Central memory CD8-positive, alpha-beta T cell (primary cell): Measurements from ENCODE around the gene GLMP.
A peak's percentile ranks its signal among the peaks of the same experiment; 100 is the strongest.
"Not testable (repeated sequence)": the region's sequence is repeated elsewhere in the genome, so short reads cannot be mapped to it uniquely, and the experiment has no call there.

Source experiments
- ATAC-seq: fragments of 150-1000 bp; cut with Tn5 transposase; replicated peaks from 2 replicates; pipeline ENCODE4 v1.10.0; 2022; ENCODE audit warnings: mild to moderate bottlenecking, moderate FRiP score, moderate number of reproducible peaks; ENCODE audit not compliant: poor library complexity, severe bottlenecking; ENCODE audit errors: extremely low read depth
- DNase-seq, 2 donors: peaks; one replicate each; pipeline ENCODE4 v3.0.0; 2021; ENCODE audit warnings: low spot score in 2 of 2
- H3K27ac Mint-ChIP-seq: one replicate; pipeline ENCODE4 v1.8.0; 2022; ENCODE audit warnings: low read depth, mild to moderate bottlenecking, moderate library complexity, mixed read lengths
- H3K27me3 Mint-ChIP-seq: one replicate; pipeline ENCODE4 v1.8.0; 2022; ENCODE audit warnings: mixed read lengths
- H3K36me3 Mint-ChIP-seq: one replicate; pipeline ENCODE4 v1.8.0; 2022; ENCODE audit warnings: mild to moderate bottlenecking, moderate library complexity, mixed read lengths; ENCODE audit not compliant: insufficient read depth
- H3K4me1 Mint-ChIP-seq: one replicate; pipeline ENCODE4 v1.8.0; 2022; ENCODE audit warnings: mixed read lengths
- H3K4me3 Mint-ChIP-seq: one replicate; pipeline ENCODE4 v1.8.0; 2022; ENCODE audit warnings: mild to moderate bottlenecking, moderate library complexity, mixed read lengths
- H3K9me3 Mint-ChIP-seq: one replicate; pipeline ENCODE4 v1.8.0; 2022; ENCODE audit warnings: mixed read lengths

The GLMP gene, protein sequence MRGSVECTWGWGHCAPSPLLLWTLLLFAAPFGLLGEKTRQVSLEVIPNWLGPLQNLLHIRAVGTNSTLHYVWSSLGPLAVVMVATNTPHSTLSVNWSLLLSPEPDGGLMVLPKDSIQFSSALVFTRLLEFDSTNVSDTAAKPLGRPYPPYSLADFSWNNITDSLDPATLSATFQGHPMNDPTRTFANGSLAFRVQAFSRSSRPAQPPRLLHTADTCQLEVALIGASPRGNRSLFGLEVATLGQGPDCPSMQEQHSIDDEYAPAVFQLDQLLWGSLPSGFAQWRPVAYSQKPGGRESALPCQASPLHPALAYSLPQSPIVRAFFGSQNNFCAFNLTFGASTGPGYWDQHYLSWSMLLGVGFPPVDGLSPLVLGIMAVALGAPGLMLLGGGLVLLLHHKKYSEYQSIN

GRCh38 chr1:156295391-156295947 is at the start of gene GLMP:
Gene GLMP, minus strand, starts transcription at chr1:156295679. Its CDS starts 34 bp downstream, at chr1:156295645.
- ATAC-seq = peak; percentile 83
- H3K4me3 Mint-ChIP-seq = peak within 1 kb of the TSS; percentile 80

DNA sequence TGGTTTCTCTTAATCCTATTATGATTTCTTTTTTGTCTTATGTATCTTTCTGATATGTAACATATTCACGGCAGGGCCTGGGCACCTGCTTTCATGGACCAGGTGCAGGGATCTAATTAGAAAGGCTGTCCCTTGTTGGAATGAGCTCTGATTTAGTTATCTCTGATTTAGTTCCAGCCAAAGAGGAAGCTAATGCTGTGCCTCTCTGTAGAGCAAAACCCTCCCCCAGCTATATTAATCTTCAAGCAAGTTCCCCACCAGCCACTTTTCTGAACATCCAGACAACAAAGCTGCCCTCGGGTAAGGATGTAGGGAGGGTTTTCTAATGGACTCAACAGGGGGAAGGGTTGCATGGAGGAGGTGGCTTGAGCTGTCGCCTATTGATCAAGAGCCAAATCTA is 48.9 kb upstream of the GLMP start:
- peaks cover 29% of the 10 kb centered on the region for H3K27me3 Mint-ChIP-seq
- DNase-seq (no peak), ATAC-seq (no peak)
- H3K9me3 Mint-ChIP-seq = no peaks in the 10 kb centered on the region
- no peak overlapping the region for H3K27ac Mint-ChIP-seq
- H3K4me3 Mint-ChIP-seq = no peak overlapping the region
- no peaks in the 10 kb centered on the region for H3K4me1 Mint-ChIP-seq
- H3K36me3 Mint-ChIP-seq = peaks cover 2% of the 10 kb centered on the region

More at GRCh38 chr1:156295391-156295947, at the start of gene GLMP:
- DNase-seq = no peak
- Mint-ChIP-seq H3K27me3 (no peaks in the 10 kb centered on the region), H3K27ac (peak within 1 kb of the TSS; percentile 41), H3K36me3 (peaks cover 6% of the 10 kb centered on the region), H3K9me3 (no peaks in the 10 kb centered on the region), H3K4me1 (peaks cover 22% of the 10 kb centered on the region)

DNA sequence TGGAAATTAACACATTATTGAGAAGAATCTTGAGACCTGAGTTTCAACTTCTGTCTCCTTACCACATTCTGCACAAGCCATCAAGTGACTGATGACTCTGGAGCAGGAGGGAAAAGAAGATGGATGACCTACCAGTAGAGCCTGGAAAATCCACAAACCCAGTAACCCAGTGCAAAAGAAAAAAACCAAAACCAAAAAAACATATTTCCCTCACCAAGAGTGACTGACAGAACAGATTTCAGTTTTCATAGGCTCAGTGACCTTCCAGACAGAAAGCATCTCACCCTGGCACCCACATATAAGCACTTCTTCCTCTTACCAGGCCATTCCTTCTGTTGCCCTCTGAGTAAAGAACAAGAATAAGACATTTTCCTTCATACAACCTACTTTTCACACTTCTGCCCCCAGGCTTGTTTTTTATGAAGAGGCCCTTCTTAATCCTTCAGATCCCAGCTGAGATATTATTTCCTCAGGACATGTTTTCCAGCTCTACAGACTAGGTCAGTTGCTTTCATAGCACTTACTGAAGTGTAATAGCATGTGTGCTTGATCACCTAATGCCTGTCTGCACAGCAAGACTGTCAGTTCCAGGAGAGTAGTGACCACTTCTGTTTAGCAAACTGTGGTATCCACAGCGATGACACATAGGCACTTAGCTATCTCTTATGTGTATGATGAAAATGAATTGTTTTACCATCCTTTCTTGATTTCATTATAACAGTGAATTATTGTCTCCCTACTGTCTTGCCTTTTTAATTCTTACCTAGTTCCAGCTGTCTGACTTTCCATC is 46.9 kb upstream of the GLMP start:
- ATAC-seq (no peak), DNase-seq (no peak)
- peaks cover 8% of the 10 kb centered on the region for H3K36me3 Mint-ChIP-seq
- H3K4me3 Mint-ChIP-seq = no peak overlapping the region
- H3K9me3 Mint-ChIP-seq = no peaks in the 10 kb centered on the region
- peaks cover 25% of the 10 kb centered on the region for H3K27me3 Mint-ChIP-seq
- no peak overlapping the region for H3K27ac Mint-ChIP-seq
- H3K4me1 Mint-ChIP-seq = peaks cover 10% of the 10 kb centered on the region

GRCh38 chr1:156338180-156338976 is 42.9 kb upstream of the GLMP start, which contains the start of the genes CCT3 and TSACC:
Gene CCT3, minus strand, starts transcription at chr1:156338292. Its CDS starts 108 bp downstream, at chr1:156338184.
Gene TSACC, plus strand, starts transcription at chr1:156338526. Its CDS starts 1,232 bp downstream, at chr1:156339758.
- no peaks in the 10 kb centered on the region for H3K27me3 Mint-ChIP-seq
- ATAC-seq = peak; percentile 95
- peaks cover 26% of the 10 kb centered on the region for H3K36me3 Mint-ChIP-seq
- peaks cover 37% of the 10 kb centered on the region for H3K4me1 Mint-ChIP-seq
- peak within 1 kb of the TSS; percentile 96 for H3K4me3 Mint-ChIP-seq
- peak; percentile 99 for DNase-seq
- peak within 1 kb of the TSS; percentile 86 for H3K27ac Mint-ChIP-seq
- no peaks in the 10 kb centered on the region for H3K9me3 Mint-ChIP-seq

- H3K27me3 Mint-ChIP-seq = no peaks in the 10 kb centered on the region
- peak overlapping the region; percentile 86 for H3K27ac Mint-ChIP-seq
- ATAC-seq = no peak
- no peaks in the 10 kb centered on the region for H3K9me3 Mint-ChIP-seq
- peaks cover 30% of the 10 kb centered on the region for H3K36me3 Mint-ChIP-seq
- peak overlapping the region; percentile 96 for H3K4me3 Mint-ChIP-seq
- no peak for DNase-seq
- peaks cover 37% of the 10 kb centered on the region for H3K4me1 Mint-ChIP-seq
Observed at GRCh38 chr1:156337888-156338179, 42.4 kb upstream of the GLMP start.

DNA sequence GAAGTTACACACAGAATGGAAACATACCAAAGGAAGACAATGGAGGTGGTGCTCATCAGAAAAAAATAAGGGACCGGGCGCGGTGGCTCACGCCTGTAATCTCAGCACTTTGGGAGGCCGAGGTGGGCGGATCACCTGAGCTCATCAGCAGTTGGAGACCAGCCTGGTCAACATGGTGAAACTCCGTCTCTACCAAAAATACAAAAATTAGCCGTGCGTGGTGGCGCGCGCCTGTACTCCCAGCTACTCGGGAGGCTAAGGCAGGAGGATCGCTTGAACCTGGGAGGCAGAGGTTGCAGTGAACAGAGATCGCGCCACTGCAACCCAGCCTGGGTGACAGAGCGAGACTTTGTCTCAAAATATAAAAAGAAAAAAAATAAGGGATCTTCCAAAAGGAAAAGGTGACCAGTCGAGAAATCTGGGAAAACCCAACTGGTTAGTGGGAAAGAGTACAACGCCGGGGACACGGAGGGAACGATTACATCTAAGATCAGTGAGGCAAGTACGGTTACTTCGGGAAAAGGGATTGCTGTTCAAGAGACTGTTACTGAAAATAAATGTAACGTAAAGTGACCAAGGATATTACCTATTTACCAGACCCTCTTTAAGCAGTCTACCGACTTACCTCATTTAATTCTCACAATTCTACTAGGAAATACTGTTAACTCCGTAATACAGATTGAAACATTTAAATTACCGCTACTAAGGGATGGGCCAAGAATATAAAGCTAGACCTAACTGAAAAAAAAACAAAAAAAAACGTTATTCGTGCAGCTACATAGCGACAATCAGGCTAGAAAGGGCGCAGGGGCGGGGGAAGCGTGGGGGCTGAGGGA is 41.8 kb upstream of the GLMP start:
- peaks cover 37% of the 10 kb centered on the region for H3K4me1 Mint-ChIP-seq
- peak overlapping the region; percentile 86 for H3K27ac Mint-ChIP-seq
- DNase-seq (no peak), ATAC-seq (no peak)
- H3K4me3 Mint-ChIP-seq = peak overlapping the region; percentile 96
- H3K9me3 Mint-ChIP-seq = no peaks in the 10 kb centered on the region
- H3K36me3 Mint-ChIP-seq = peaks cover 36% of the 10 kb centered on the region
- no peaks in the 10 kb centered on the region for H3K27me3 Mint-ChIP-seq

GRCh38 chr1:156336242-156336641 is 40.8 kb upstream of the GLMP start:
- peaks cover 37% of the 10 kb centered on the region for H3K4me1 Mint-ChIP-seq
- no peaks in the 10 kb centered on the region for H3K27me3 Mint-ChIP-seq
- peaks cover 43% of the 10 kb centered on the region for H3K36me3 Mint-ChIP-seq
- peak overlapping the region; percentile 96 for H3K4me3 Mint-ChIP-seq
- no peak for DNase-seq
- no peak for ATAC-seq
- H3K9me3 Mint-ChIP-seq = no peaks in the 10 kb centered on the region
- peak overlapping the region; percentile 86 for H3K27ac Mint-ChIP-seq

DNA sequence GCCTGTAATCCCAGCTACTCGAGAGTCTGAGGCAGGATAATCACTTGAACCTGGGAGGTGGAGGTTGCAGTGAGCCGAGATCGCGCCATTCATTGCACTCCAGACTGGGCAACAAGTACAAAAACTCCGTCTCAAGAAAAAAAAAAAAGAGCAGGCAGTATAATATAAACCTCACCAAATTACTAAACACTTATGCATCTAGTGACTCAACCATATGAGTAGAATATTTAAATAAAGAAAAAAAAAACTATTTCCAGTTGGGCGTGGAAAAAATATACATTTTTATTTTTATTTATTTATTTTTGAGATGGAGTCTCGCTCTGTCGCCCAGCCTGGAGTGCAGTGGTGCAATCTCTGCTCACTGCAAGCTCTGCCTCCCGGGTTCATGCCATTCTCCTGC is 27.7 kb upstream of the GLMP start:
- H3K4me1 Mint-ChIP-seq, ATAC-seq, H3K27ac Mint-ChIP-seq, H3K27me3 Mint-ChIP-seq, H3K9me3 Mint-ChIP-seq, H3K4me3 Mint-ChIP-seq, DNase-seq: not testable (repeated sequence)
- peaks cover 61% of the 10 kb centered on the region for H3K36me3 Mint-ChIP-seq

- DNase-seq (no peak), ATAC-seq (no peak)
- Mint-ChIP-seq H3K27ac (no peak overlapping the region), H3K4me3 (no peak overlapping the region), H3K27me3 (no peaks in the 10 kb centered on the region), H3K36me3 (peaks cover 78% of the 10 kb centered on the region), H3K4me1 (no peaks in the 10 kb centered on the region), H3K9me3 (no peaks in the 10 kb centered on the region)
Observed at GRCh38 chr1:156320560-156320959, 25.1 kb upstream of the GLMP start.

- Mint-ChIP-seq H3K27me3 (no peaks in the 10 kb centered on the region), H3K27ac (no peak overlapping the region), H3K36me3 (peaks cover 79% of the 10 kb centered on the region), H3K9me3 (no peaks in the 10 kb centered on the region), H3K4me3 (no peak overlapping the region), H3K4me1 (no peaks in the 10 kb centered on the region)
- no peak for ATAC-seq
- no peak for DNase-seq
Observed at GRCh38 chr1:156319664-156320063, 24.2 kb upstream of the GLMP start.

DNA sequence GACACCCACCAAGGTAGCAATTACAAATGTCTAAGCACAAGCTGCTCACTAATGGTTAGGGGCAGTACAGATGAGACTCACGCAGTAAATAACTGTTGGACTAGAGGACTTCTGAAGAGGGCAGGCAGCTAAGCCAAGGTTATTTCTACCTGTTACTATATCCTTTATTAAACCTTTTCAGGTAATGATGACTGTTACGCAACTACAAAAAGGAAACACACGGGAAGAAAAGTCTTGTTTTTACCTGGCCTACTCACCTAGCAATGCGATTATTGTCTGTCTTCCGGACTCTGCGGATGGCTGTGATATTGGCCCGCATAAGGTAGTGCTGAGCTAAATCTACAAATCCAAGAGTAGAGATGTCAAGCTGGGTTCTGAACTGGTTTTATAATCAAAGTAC is 21.4 kb upstream of the GLMP start:
- Mint-ChIP-seq H3K9me3 (no peaks in the 10 kb centered on the region), H3K27ac (no peak overlapping the region), H3K4me3 (no peak overlapping the region), H3K36me3 (peaks cover 79% of the 10 kb centered on the region), H3K27me3 (no peaks in the 10 kb centered on the region), H3K4me1 (no peaks in the 10 kb centered on the region)
- ATAC-seq (no peak), DNase-seq (no peak)
